RPMI7951 (cell line): ENCODE results near the gene ZNF343. TPM values are rescaled to one million over a fixed set of nuclear protein-coding genes. Genes with fewer than 3 reads are reported as not detected.
"Not testable (repeated sequence)": the region's sequence is repeated elsewhere in the genome, so short reads cannot be mapped to it uniquely, and the experiment has no call there.

Source experiments
- DNase-seq: peaks from one replicate; pipeline ENCODE4 v3.0.0-alpha.2; 2012; ENCODE audit warnings: low read depth
- total RNA-seq: library from RNA; depleted of rRNA; stranded (reverse); fragments of >200 nt; shearing (Covaris generic); gene quantifications from 2 replicates; pipeline ENCODE4 v1.2.3, GENCODE V29; 2014; rRNA removed

Gene ZNF343
- 15.6 and 22.8 TPM in 2 replicates for total RNA-seq

DNA sequence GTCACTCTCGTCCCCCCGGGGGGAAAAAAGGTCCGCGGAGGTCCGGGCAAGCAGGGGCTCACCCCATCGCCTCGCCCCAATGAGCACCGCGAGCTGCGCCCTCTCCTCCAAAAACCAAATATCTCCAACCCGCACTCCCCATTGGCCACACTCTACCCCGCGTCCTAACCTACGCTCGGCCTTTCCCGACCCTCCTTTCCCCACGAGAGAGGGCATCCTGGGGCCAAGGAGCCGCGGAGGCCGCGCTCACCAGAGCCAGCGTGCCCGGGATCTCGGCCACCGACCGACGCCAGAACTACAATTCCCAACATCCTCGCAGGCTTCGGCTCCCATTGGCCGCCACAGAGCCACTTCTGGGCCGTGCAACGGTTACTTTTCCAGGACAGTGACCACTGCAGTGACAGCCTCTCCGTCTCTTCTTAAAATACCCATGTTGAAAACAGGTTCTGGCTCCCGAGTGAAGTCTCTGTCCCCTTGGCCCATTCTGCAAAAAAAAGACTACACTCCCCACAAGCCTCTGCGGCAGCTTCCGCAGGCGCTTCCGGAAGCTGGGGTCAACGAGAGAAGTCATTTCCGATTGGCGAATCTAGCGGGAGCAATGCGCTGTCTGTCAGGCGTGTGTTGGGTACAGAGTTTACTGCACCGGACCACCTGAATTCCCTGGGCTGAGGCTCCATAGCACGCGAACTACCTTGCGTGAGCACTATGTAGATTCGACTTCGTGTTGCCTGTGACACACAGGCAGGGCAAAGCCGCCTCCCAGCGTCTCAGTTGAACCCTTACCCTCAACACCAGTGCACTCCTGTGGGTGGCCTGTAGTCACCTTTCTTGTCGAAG is at the start of gene ZNF343:
ZNF343 (minus strand) TSS at position 285 of the 837 bp plus-strand sequence. CDS start 15,020 bp downstream, outside the sequence.
- peak; percentile 88 for DNase-seq

DNA sequence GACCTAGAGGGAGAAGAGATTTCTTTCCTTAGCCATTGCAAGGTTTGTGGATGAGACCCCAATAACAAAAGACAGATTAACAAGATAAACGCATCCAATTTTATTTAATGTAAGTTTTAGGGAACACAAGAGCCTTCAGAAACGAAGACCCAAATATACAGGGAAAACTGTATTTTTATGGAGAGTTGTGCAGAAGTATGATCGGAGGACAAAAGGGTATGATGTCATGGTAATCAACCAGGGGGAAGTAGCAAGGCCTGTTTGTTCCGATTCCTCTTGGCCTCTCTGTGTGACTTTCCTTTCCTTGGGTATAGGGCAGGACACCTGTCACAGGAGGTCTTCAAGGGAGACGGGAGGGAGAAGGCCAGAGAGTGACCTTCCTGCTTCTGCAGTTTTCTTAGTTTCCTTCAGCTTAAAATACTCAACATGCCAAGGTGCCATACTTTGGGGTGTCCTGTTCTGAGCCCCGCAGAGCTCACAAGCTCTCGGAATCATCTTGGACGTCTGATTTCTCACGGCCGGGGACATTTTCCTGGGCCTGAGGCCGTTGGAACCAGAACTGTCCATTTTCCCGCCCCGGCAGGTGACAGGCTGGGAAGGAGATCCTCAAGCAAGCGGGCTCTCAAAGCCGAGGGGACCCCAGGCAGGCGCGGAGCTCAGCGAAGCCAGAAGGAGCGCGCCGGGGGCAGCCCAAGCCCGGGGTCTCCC is 49.3 kb upstream of the ZNF343 start:
- no peak for DNase-seq

DNA sequence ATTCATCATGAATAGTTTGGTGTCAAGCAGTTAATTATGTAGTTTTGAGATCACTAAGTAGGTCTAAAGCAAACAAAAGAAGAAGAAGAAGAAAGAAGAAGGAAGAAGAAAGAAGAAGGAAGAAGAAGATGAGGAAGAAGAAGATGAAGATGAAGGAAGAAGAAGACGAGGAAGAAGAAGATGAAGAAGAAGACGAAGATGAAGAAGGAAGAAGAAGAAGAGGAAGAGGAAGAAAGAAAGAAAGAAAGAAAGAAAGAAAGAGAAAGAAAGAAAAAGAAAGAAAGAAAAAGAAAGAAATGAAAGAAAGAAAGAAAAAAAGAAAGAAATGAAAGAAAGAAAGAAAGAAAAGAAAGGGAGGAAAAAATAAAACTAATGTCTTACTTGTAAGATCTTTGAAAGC is 36.9 kb upstream of the ZNF343 start:
- DNase-seq, result no peak

DNA sequence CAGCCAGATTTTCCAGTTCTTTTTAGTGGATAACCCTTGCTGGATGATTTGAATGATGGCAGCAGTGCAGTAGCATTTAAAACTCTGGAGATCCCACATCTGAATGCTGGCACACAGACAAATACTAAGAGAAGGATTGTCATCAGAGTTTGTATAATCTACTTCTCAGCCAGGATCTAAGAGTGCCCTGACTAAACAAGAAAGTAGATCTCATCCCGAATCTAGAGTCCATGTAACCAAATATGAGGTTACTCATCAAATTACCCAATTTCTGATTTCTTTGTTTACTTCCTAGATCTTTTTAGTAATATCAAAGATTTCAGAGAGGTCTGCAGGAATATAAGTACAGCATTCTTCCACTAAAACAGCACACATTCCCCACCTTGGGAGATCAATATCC is 35.5 kb upstream of the ZNF343 start:
- DNase-seq, result no peak

DNA sequence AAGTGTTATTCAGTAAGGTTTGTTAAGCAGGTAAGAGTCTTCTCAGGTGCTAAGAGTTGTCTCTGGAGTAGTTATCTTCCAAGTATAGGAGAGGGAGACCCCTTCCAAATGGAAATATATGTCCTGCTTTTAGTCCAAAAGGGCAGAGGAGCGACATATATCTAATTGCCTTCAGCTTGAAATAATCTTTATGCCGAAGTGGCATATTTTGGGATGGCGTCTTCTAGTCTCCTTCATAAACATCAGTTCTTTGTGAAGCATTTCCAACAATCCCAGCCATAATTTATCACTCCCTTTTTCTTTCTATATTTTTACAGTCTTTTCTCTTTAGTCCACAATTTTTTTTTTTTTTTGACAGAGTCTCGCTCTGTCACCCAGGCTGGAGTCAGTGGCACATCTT is 33.6 kb upstream of the ZNF343 start:
- DNase-seq, result no peak

DNA sequence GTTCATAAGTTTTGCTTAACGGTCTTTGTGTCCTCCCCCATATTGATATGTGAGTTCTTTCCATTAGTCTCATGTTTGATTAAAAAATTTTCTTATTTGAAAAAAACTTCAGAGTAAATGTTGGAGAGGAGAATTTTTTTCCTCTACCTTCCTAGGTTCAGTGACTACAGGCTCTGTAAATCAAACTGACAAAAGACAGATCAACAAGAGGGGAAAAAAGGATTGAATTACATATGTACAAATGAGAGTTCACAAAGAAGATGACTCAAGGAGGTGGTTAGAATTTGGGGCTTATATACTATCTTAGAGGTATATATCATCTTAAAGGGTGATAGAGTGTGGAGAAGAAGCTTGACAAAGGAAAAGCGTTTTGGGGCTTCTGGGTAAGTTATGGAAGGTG is 33.2 kb upstream of the ZNF343 start:
- DNase-seq, result no peak

DNA sequence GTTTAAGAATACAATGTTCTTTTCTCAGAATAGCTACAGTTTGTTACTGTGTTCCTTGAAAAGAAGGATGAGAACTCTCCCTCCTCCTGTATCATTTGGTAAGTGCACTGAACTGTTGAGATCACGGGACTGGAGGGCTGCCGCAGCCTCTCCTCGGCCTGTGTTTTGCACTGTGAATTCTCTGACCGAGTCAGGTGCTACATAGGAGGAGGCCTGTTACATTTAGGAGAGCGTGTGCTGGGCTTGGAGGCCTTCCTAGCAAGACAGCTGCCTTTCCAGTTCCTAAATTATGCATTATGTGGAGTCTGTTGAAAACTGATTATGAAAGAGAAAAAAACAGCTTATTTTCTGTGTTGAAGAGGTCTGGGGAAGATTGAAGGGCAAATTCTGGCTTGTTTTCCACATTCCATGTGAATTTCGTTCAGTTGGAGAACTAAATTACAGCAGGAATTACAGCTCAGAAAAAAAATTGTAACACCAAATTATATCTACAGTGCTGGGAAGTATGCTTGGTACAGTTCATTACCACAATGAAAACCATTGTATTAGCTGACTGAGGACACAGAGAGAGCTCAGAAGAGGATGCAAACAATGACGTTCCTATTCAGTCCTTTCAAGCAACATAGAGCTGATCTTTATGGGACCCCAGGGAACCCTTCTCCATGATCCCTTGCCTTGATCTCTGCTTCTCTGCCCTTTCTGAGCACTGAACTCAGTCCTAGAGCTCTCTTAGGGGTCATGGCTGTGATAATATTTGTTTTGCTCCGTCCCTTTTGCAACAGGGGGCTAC is 30.4 kb upstream of the ZNF343 start:
- no peak for DNase-seq

DNA sequence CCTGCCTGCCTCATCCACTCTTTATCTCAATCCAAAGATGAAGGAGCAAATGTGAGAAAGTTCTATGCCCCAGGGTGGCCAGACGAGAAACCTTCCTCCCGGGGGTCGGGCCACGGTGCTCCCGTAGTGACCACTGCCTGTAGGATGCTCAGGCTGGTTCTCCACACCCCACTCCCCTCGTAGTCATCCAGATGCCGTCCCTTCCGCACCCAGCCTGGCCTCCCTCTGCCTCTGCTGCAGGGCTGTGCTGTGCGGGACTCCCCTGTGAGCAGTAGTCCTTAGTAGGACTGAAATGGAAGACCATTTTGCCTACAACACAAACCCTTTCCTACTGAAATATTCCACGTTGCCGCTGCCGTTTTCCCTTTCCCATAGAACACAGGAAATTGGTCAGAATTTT is 29.6 kb upstream of the ZNF343 start:
- DNase-seq, result no peak

DNA sequence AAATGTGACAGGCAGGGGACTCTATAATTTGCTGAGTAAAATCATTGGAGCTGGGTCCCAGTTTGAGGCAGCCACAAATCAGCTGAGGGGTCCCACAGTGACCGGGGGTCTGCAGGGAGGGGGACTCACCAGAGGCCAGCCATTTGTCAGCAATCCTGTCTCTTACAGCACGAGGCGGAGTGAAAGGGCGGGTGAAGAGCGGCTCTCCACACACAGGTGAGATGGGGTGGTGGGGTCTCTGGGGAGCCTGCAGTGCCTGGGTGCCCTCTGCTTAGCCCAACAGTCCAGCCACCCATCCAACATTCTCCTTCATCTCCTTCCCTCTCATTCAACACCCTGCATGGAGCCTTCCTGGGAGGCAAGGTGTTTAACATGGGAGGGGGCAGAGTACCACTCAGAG is 28.4 kb upstream of the ZNF343 start:
- DNase-seq, result no peak

DNA sequence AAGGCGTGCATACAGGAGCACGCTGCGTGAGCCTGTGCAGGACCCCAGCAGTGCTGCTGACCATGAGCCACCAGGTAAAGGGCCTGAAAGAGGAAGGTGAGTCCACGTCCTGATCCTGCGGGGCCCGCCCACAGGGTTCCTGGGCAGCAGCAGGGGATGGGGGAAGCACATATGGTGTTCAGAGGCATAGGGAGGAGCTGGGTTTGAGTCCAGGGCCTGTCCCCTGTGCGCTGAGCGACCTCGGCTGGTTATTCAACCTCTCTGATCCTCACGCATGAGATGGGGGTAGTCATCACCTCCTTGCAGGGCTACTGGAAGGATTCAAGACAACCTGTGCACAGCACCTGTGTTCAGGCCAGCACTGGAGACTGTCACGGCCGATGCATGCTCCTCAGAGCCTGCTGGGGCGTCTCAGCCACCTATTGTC is 27.9 kb upstream of the ZNF343 start, which contains the start of gene TMC2:
TMC2 (plus strand) TSS at position 14 of the 427 bp plus-strand sequence; CDS start at position 63, 49 bp downstream.
- no peak for DNase-seq

DNA sequence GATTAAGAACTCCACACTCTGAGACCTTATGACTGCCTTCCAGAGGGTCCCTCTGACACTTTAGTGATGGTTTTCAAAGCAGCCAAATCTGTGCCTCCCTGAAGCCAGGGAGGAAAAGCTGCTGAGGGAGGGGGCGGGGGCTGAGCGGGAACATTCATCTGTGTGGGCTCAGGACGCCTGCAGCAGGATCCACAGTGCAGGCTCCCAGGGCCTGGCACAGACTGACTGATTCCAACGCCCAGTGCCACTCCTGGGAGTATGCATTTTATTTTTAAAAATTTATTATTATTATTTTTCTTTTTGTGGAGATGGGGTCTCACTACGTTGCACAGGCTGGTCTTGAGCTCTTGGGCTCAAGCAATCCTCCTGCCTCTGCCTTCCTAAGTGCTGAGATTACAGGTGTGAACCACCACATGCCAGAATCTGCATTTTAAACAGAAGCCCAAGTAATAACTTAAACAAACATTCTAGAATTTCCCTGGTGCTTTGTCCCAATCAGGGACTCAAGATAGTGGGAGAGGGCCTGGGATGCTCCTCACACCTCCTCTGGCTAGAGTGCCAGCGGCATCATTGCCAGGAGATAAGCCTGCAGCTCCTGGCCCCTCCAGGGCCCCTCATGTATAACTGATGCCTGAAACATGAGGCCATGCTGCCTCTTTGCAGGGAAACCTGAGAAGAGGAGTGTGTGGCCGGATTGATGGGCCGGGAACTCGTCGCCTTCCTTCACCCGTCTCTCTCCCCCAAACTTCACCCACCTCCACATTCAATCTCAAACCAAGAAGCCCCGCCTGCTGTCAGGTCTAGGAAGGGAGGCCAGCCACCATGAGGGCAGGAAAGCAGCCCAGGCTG is 27.2 kb upstream of the ZNF343 start:
- no peak for DNase-seq

DNA sequence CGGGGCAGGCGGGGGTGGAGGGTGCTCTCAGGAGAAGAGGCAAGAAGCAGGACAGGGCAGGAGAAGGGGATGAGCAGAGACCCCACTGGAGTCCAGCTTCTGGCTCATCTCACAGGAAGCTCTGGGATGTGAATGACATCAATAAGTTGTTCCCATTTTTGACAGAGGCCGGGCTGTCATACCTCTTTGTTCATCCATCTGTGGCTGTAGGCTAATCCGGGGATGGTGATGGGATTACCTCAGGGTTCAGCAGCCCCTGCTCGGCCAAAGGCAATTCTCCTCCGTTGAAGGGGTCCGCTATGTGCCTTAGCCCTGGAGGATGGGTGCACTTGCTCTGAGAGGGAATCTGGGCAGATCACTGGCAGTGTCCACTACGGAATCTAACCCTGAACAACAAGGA is 24.4 kb upstream of the ZNF343 start:
- DNase-seq, result no peak

DNA sequence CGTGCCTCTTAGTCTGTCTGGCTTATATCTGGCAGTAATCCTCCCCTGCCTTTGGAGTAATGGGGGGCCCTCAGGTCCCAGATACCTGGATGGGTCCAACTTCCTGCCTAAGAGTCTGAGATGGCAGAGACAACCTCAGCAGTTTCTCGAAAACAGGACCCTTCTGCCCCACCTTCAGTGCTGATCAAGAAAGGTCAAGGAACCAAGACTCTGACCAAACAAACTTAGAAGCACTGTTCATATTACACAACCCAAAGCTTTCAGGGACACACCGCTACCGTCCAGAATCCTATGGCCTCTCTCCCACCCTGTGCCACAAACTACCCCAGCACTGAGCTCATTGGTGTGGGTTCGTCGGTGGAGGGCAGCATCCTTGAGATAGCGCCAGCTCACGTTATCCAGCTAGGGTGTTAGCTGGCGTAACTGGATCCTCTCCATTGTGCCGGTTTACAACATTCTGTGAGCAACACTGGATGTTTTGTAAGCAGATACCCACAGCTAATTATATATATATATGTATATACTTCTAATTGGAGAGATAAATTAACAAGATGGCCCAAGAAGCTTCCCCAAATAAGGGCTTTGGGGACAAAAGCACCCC is 20.1 kb upstream of the ZNF343 start:
- DNase-seq, result no peak

DNA sequence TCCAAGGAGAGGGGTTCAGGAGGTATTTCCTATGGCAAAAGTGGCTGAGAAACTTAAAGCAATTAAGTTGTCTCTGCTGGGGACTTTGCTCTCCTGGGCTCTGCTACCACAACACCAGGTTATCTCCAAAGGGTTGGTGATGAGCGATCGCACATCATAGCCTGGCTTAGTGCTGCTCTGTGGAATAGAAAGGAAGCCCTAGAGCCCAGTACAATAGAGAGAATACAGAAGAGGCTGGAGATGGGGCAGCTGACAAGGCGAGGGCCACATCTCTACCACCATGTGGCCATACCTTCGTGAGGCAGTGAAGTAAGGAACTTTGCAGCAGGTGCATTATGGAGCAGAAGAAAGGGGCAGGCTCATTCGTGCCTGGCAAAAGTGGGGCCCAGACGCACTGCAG is 19.0 kb upstream of the ZNF343 start:
- DNase-seq, result no peak

DNA sequence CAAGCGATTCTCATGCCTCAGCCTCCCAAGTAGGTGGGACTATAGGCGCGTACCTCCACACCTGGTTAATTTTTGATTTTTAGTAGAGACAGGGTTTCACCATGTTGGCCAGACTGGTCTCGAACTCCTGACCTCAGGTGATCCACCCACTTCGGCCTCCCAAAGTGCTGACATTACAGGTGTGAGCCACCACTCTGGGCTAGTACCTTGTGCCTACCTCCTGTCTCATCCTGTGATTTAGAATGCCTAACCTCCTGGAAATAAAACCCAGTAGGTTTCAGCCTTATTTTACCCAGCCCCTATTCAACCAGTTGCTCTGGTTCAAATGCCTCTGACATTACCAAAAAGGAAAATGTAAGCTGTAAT is 17.5 kb upstream of the ZNF343 start:
- not testable (repeated sequence) for DNase-seq

DNA sequence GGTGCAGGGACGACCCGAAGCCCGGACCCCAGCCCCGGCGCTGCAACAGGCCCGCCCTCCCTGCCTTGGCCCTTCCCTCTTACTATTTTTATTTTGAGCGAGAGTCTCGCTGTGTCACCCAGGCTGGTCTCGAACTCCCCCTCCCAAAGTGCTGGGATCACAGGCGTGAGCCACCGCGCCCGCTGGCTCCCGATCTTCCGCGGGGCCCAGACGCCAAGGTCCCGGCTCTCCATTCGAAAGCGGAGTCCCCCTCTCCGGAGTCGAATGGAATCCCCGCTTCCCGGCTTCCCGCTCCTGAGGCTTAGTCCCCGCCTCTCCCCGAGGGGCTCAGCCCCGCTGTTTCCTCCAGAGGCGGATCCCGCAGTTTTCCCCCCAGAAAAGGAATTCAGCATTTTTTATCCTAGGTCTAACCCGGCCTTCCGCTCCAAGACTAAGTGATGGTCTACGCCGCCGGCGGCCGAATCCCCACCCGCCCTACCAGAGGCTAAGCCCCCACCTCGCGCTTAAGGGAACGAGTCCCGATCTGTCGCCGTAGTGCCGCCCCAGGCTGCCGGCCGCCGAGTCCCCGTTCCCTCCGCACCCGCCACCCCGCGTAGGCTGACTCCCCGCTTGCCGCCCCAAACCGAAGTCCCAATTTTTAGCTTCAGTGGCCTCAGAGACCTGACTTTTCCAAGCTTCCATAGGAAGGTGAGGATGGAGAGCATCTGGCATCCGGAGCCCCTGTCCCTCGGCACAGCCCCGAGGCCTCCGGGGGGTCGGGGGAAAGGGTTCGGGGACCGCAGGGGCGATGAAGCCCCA is 16.2 kb upstream of the ZNF343 start:
- peak; percentile 65 for DNase-seq

DNA sequence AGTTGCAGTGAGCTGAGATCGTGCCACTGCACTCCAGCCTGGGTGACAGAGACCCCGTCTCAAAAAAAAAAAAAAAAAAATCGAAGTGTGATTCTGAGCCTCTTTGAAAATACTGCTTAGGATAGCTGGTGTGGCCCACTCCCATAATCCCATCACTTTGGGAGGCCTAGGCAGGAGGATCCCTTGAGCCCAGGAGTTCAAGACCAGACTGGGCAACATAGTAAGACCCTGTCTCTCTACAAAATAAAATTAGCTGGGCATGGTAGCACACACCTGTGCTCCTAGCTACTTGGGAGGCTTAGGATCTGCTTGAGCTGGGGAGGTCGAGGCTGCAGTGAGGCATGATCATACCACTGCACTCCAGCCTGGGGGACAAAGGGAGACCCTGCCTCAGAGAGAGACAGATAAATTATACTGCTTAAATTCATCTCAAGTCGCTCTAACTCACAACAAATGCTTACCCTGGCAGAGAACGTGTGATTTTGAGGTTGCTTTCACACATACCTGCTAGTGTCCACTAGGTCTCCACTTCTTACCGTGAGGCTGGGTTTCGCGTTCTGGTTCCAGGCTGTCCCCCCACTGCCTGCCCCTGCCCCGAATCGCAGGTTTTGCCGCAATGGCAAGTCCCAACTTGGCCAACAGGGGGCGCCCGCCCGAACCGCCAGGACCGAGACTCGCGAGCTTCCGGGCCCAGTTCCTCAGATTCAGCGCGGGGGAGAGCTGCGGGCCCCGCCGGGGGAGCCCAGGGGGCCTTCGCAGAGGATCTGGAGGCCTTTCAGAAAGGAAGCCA is 15.4 kb upstream of the ZNF343 start:
- DNase-seq, result peak; percentile 71

DNA sequence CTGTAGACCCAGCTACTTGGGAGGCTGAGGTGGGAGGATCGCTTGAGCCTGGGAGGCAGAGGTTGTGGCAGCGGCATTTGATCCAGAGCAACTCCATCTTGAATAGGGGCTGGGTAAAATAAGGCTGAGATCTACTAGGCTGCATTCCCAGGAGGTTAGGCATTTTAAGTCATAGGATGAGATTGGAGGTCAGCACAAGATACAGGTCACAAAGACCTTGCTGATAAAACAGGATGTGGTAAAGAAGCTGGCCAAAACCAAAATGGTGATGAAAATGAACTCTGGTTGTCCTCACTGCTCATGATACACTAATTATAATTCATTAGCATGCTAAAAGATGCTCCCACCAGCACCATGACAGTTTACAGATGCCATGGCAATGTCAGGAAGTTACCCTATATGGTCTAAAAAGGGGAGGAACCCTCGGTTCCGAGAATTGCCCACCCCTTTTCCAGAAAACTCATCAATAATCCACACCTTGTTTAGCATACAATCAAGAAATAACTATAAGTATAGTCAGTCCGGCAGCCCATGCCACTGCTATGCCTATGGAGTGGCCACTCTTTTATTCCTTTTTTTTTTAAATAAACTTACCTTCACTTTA is 14.2 kb upstream of the ZNF343 start:
- DNase-seq, result not testable (repeated sequence)
